ENCODE data around the gene ARID1B. TPM values are rescaled to one million over a fixed set of nuclear protein-coding genes. Genes with fewer than 3 reads are reported as not detected.

The ARID1B gene
- total and polyA plus RNA-seq, 2 of the 13 experiments (the other 11 are each of a cell fraction or from before 2014, with no cell fraction given) = 20.1 to 32.6 TPM

DNA sequence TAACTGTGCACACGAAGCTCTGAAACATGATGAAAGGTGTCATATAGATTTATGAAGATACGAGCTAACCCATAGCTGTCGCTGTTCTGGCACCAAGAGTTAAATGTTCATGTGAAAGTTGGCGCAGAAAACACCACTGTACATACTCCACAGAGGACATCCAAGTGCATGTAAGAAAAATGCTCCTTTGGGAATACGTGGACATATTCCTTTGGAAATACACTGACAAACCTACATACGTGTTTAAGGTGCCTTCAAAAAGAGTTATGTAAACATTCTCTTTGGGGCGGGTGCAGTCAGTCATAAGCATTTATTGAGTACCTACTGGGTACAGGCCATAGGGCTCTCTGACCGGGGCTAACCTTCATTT lies 723 bp upstream of the ARID1B start (continued):
- TF ChIP-seq, protein P1, sequence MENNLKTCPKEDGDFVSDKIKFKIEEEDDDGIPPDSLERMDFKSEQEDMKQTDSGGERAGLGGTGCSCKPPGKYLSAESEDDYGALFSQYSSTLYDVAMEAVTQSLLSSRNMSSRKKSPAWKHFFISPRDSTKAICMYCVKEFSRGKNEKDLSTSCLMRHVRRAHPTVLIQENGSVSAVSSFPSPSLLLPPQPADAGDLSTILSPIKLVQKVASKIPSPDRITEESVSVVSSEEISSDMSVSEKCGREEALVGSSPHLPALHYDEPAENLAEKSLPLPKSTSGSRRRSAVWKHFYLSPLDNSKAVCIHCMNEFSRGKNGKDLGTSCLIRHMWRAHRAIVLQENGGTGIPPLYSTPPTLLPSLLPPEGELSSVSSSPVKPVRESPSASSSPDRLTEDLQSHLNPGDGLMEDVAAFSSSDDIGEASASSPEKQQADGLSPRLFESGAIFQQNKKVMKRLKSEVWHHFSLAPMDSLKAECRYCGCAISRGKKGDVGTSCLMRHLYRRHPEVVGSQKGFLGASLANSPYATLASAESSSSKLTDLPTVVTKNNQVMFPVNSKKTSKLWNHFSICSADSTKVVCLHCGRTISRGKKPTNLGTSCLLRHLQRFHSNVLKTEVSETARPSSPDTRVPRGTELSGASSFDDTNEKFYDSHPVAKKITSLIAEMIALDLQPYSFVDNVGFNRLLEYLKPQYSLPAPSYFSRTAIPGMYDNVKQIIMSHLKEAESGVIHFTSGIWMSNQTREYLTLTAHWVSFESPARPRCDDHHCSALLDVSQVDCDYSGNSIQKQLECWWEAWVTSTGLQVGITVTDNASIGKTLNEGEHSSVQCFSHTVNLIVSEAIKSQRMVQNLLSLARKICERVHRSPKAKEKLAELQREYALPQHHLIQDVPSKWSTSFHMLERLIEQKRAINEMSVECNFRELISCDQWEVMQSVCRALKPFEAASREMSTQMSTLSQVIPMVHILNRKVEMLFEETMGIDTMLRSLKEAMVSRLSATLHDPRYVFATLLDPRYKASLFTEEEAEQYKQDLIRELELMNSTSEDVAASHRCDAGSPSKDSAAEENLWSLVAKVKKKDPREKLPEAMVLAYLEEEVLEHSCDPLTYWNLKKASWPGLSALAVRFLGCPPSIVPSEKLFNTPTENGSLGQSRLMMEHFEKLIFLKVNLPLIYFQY (CRISPR knock-in tag; IDR thresholded peaks at IDR 0.05; ENCODE audit: borderline replicate concordance) = no peak
- TF ChIP-seq, protein P2, sequence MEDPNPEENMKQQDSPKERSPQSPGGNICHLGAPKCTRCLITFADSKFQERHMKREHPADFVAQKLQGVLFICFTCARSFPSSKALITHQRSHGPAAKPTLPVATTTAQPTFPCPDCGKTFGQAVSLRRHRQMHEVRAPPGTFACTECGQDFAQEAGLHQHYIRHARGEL (CRISPR knock-in tag; IDR thresholded peaks at IDR 0.05) = no peak
- TF ChIP-seq DNMT1 (CRISPR knock-in tag; IDR thresholded peaks at IDR 0.05) (no peak), AKAP8 (CRISPR knock-in tag; IDR thresholded peaks at IDR 0.05) (no peak), POGZ (CRISPR knock-in tag; IDR thresholded peaks at IDR 0.05) (no peak), ZFP36L2 (CRISPR knock-in tag; IDR thresholded peaks at IDR 0.05) (no peak), NFRKB (IDR thresholded peaks at IDR 0.05) (no peak)
- TF ChIP-seq, protein P3, sequence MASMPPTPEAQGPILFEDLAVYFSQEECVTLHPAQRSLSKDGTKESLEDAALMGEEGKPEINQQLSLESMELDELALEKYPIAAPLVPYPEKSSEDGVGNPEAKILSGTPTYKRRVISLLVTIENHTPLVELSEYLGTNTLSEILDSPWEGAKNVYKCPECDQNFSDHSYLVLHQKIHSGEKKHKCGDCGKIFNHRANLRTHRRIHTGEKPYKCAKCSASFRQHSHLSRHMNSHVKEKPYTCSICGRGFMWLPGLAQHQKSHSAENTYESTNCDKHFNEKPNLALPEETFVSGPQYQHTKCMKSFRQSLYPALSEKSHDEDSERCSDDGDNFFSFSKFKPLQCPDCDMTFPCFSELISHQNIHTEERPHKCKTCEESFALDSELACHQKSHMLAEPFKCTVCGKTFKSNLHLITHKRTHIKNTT (CRISPR knock-in tag; IDR thresholded peaks at IDR 0.05) = no peak
- TF ChIP-seq, protein P4, sequence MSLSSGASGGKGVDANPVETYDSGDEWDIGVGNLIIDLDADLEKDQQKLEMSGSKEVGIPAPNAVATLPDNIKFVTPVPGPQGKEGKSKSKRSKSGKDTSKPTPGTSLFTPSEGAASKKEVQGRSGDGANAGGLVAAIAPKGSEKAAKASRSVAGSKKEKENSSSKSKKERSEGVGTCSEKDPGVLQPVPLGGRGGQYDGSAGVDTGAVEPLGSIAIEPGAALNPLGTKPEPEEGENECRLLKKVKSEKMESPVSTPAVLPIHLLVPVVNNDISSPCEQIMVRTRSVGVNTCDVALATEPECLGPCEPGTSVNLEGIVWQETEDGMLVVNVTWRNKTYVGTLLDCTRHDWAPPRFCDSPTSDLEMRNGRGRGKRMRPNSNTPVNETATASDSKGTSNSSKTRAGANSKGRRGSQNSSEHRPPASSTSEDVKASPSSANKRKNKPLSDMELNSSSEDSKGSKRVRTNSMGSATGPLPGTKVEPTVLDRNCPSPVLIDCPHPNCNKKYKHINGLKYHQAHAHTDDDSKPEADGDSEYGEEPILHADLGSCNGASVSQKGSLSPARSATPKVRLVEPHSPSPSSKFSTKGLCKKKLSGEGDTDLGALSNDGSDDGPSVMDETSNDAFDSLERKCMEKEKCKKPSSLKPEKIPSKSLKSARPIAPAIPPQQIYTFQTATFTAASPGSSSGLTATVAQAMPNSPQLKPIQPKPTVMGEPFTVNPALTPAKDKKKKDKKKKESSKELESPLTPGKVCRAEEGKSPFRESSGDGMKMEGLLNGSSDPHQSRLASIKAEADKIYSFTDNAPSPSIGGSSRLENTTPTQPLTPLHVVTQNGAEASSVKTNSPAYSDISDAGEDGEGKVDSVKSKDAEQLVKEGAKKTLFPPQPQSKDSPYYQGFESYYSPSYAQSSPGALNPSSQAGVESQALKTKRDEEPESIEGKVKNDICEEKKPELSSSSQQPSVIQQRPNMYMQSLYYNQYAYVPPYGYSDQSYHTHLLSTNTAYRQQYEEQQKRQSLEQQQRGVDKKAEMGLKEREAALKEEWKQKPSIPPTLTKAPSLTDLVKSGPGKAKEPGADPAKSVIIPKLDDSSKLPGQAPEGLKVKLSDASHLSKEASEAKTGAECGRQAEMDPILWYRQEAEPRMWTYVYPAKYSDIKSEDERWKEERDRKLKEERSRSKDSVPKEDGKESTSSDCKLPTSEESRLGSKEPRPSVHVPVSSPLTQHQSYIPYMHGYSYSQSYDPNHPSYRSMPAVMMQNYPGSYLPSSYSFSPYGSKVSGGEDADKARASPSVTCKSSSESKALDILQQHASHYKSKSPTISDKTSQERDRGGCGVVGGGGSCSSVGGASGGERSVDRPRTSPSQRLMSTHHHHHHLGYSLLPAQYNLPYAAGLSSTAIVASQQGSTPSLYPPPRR (CRISPR knock-in tag; IDR thresholded peaks at IDR 0.05; ENCODE audit: borderline replicate concordance) = 0 out of 2 replicates have a peak, but pooled peaks have one; percentile 1
- TF ChIP-seq, protein P5, sequence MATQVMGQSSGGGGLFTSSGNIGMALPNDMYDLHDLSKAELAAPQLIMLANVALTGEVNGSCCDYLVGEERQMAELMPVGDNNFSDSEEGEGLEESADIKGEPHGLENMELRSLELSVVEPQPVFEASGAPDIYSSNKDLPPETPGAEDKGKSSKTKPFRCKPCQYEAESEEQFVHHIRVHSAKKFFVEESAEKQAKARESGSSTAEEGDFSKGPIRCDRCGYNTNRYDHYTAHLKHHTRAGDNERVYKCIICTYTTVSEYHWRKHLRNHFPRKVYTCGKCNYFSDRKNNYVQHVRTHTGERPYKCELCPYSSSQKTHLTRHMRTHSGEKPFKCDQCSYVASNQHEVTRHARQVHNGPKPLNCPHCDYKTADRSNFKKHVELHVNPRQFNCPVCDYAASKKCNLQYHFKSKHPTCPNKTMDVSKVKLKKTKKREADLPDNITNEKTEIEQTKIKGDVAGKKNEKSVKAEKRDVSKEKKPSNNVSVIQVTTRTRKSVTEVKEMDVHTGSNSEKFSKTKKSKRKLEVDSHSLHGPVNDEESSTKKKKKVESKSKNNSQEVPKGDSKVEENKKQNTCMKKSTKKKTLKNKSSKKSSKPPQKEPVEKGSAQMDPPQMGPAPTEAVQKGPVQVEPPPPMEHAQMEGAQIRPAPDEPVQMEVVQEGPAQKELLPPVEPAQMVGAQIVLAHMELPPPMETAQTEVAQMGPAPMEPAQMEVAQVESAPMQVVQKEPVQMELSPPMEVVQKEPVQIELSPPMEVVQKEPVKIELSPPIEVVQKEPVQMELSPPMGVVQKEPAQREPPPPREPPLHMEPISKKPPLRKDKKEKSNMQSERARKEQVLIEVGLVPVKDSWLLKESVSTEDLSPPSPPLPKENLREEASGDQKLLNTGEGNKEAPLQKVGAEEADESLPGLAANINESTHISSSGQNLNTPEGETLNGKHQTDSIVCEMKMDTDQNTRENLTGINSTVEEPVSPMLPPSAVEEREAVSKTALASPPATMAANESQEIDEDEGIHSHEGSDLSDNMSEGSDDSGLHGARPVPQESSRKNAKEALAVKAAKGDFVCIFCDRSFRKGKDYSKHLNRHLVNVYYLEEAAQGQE (IDR thresholded peaks at IDR 0.05; ENCODE audit: borderline replicate concordance in 1 of 2, low read depth in 1 of 2, low read length in 2 of 2) = no peak; a peak in 1 of 4 replicates
- TF ChIP-seq, protein P6, sequence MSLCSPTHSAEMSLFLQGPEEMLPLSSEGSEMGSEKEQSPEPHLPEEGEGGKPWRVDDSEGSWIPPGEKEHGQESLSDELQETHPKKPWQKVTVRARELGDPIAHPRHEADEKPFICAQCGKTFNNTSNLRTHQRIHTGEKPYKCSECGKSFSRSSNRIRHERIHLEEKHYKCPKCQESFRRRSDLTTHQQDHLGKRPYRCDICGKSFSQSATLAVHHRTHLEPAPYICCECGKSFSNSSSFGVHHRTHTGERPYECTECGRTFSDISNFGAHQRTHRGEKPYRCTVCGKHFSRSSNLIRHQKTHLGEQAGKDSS (CRISPR knock-in tag; IDR thresholded peaks at IDR 0.05; ENCODE audit: borderline replicate concordance, low read depth) = peak; percentile 6; the same call in 1 of the 2 replicates
- TF ChIP-seq, protein P7, sequence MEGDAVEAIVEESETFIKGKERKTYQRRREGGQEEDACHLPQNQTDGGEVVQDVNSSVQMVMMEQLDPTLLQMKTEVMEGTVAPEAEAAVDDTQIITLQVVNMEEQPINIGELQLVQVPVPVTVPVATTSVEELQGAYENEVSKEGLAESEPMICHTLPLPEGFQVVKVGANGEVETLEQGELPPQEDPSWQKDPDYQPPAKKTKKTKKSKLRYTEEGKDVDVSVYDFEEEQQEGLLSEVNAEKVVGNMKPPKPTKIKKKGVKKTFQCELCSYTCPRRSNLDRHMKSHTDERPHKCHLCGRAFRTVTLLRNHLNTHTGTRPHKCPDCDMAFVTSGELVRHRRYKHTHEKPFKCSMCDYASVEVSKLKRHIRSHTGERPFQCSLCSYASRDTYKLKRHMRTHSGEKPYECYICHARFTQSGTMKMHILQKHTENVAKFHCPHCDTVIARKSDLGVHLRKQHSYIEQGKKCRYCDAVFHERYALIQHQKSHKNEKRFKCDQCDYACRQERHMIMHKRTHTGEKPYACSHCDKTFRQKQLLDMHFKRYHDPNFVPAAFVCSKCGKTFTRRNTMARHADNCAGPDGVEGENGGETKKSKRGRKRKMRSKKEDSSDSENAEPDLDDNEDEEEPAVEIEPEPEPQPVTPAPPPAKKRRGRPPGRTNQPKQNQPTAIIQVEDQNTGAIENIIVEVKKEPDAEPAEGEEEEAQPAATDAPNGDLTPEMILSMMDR (CRISPR knock-in tag; IDR thresholded peaks at IDR 0.05) = peak; percentile 40
